Activated CD8-positive, alpha-beta memory T cell treated with anti-CD3 and anti-CD28 coated beads, Interleukin-2, amount 50 U/mL, for 1 hour (primary cell): ENCODE data around the gene ATP11B.
"Not testable (repeated sequence)": the region's sequence is repeated elsewhere in the genome, so short reads cannot be mapped to it uniquely, and the experiment has no call there.

Source experiments
- DNase-seq: peaks from one replicate; pipeline ENCODE4 v3.0.0-alpha.2; 2020; ENCODE audit errors: extremely low read depth

Gene ATP11B

GRCh38 chr3:182829761-182830405, 36.6 kb downstream of the ATP11B start:
- no peak for DNase-seq

- DNase-seq = no peak
Observed at GRCh38 chr3:182837855-182838454, 44.7 kb downstream of the ATP11B start.

- no peak for DNase-seq
Observed at GRCh38 chr3:182843478-182843877, 50.2 kb downstream of the ATP11B start.

GRCh38 chr3:182848906-182849305, 55.6 kb downstream of the ATP11B start:
- DNase-seq = no peak

- DNase-seq = no peak
Observed at GRCh38 chr3:182855076-182855475, 61.8 kb downstream of the ATP11B start.

- DNase-seq = no peak
Observed at GRCh38 chr3:182861348-182861747, 68.0 kb downstream of the ATP11B start.

GRCh38 chr3:182862159-182862860, 69.0 kb downstream of the ATP11B start:
- no peak for DNase-seq

GRCh38 chr3:182869059-182869458, 75.8 kb downstream of the ATP11B start:
- no peak for DNase-seq

- not testable (repeated sequence) for DNase-seq
Observed at GRCh38 chr3:182870917-182871316, 77.6 kb downstream of the ATP11B start.

- DNase-seq = no peak
Observed at GRCh38 chr3:182879031-182879611, 85.8 kb downstream of the ATP11B start.

GRCh38 chr3:182886497-182886896, 93.2 kb downstream of the ATP11B start:
- DNase-seq = no peak

GRCh38 chr3:182889948-182890629, 96.8 kb downstream of the ATP11B start:
- DNase-seq = no peak

- no peak for DNase-seq
Observed at GRCh38 chr3:182891364-182891763, 98.1 kb downstream of the ATP11B start.

GRCh38 chr3:182892226-182892625, 98.9 kb downstream of the ATP11B start:
- DNase-seq = no peak

GRCh38 chr3:182895513-182896112, 102.3 kb downstream of the ATP11B start:
- DNase-seq = no peak

GRCh38 chr3:182896553-182896952, 103.2 kb downstream of the ATP11B start:
- DNase-seq = no peak

- no peak for DNase-seq
Observed at GRCh38 chr3:182902236-182902635, 108.9 kb downstream of the ATP11B start.

- DNase-seq = no peak
Observed at GRCh38 chr3:182904164-182904563, 110.9 kb downstream of the ATP11B start.

GRCh38 chr3:182905623-182906022, 112.3 kb downstream of the ATP11B start:
- no peak for DNase-seq

GRCh38 chr3:182906036-182906435, 112.7 kb downstream of the ATP11B start:
- DNase-seq = no peak

- no peak for DNase-seq
Observed at GRCh38 chr3:182908471-182908870, 115.2 kb downstream of the ATP11B start.
